ENCODE measurements around the gene PTP4A2. TPM values are rescaled to one million over a fixed set of nuclear protein-coding genes. Genes with fewer than 3 reads are reported as not detected.

PTP4A2 gene
- total and polyA plus RNA-seq, 2 donors (not counting 1 experiment from before 2014, with no cell fraction given) = 78.2 to 193 TPM

DNA sequence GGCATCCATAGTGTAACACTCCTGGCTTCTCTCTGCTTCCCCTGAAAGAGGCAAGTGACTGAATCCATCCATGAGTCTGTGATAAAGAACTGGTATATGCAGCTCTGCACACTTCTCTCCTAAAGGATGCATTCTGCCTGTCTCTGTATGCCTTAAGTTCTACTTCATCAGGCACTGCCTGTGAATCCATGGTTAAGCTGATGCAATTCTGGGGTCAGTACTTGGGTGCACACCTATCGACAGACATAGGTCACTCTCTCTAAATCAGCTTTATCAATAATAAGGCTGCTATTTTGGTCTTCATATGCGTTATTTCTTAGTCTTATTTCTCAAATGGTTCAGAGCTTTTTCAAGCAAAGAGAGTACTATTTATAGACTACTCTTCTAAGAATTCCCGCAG, 32.7 kb upstream of the PTP4A2 start:
- TF ChIP-seq, protein P1, sequence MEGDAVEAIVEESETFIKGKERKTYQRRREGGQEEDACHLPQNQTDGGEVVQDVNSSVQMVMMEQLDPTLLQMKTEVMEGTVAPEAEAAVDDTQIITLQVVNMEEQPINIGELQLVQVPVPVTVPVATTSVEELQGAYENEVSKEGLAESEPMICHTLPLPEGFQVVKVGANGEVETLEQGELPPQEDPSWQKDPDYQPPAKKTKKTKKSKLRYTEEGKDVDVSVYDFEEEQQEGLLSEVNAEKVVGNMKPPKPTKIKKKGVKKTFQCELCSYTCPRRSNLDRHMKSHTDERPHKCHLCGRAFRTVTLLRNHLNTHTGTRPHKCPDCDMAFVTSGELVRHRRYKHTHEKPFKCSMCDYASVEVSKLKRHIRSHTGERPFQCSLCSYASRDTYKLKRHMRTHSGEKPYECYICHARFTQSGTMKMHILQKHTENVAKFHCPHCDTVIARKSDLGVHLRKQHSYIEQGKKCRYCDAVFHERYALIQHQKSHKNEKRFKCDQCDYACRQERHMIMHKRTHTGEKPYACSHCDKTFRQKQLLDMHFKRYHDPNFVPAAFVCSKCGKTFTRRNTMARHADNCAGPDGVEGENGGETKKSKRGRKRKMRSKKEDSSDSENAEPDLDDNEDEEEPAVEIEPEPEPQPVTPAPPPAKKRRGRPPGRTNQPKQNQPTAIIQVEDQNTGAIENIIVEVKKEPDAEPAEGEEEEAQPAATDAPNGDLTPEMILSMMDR (IDR thresholded peaks at IDR 0.05) = no peak
- TF ChIP-seq EZH2 (IDR thresholded peaks at IDR 0.05; ENCODE audit: borderline replicate concordance, insufficient read depth, low read depth, low read length, poor library complexity, severe bottlenecking) = no peak
- Histone ChIP-seq H3K79me2 (ENCODE audit: control insufficient read depth, insufficient read depth, low read length) (no peaks in the 10 kb centered on the region), H3K36me3 (replicated peaks in 1 of 2; ENCODE audit: control extremely low read depth in 1 of 2, control insufficient read depth in 1 of 2, extremely low read depth in 1 of 2, insufficient read depth in 2 of 2, low read length in 1 of 2) (no peaks in the 10 kb centered on the region), H3K4me3 (ENCODE audit: control extremely low read depth in 1 of 5, extremely low read depth in 1 of 5, insufficient read depth in 1 of 5, low read depth in 2 of 5, low read length in 4 of 5) (no peak overlapping the region), H3K27ac (ENCODE audit: low read length in 2 of 2) (no peak overlapping the region), H3K9ac (ENCODE audit: low read length) (no peak overlapping the region), H2AFZ (ENCODE audit: insufficient read depth, low read depth, low read length, poor library complexity, severe bottlenecking) (no peak overlapping the region), H3K9me3 (ENCODE audit: control extremely low read depth in 1 of 3, control insufficient read depth in 2 of 3, insufficient read depth in 1 of 3, low read length in 2 of 3) (no peaks in the 10 kb centered on the region), H4K20me1 (ENCODE audit: control insufficient read depth, insufficient read depth, low read length, poor library complexity, severe bottlenecking) (no peaks in the 10 kb centered on the region), H3K4me2 (replicated peaks; ENCODE audit: low read depth, low read length, poor library complexity, severe bottlenecking) (no peak overlapping the region), H3K4me1 (ENCODE audit: control insufficient read depth in 2 of 2, insufficient read depth in 2 of 2, low read length in 2 of 2) (no peaks in the 10 kb centered on the region), H3K27me3 (replicated peaks in 1 of 4; ENCODE audit: control extremely low read depth in 1 of 4, control insufficient read depth in 3 of 4, insufficient read depth in 4 of 4, low read length in 3 of 4) (no peaks in the 10 kb centered on the region)
- intact Hi-C loops (cut with micrococcal nuclease) = no loop called here
- H3K4me3 Mint-ChIP-seq = no peak overlapping the region
- 92% methylated on average over 2 of the region's 3 CpGs for WGBS (ENCODE audit: insufficient coverage)
- POLR2A ChIA-PET = no interaction called here
- no peaks in the 10 kb centered on the region for H3K4me1 Mint-ChIP-seq
- no peak overlapping the region for H3K27ac Mint-ChIP-seq
- DNase-seq (no peak), ATAC-seq (ENCODE audit: low read depth) (no peak)
- H3K9me3 Mint-ChIP-seq (ENCODE audit: insufficient read depth) = no peaks in the 10 kb centered on the region
- H3K27me3 Mint-ChIP-seq = no peaks in the 10 kb centered on the region
- CTCF ChIA-PET = interaction anchor here (1.6 to 1.8 kb wide), 2 partner anchors 110 to 182 kb away, joined by 5 to 7 read pairs; no protein-coding TSS in a partner anchor

DNA sequence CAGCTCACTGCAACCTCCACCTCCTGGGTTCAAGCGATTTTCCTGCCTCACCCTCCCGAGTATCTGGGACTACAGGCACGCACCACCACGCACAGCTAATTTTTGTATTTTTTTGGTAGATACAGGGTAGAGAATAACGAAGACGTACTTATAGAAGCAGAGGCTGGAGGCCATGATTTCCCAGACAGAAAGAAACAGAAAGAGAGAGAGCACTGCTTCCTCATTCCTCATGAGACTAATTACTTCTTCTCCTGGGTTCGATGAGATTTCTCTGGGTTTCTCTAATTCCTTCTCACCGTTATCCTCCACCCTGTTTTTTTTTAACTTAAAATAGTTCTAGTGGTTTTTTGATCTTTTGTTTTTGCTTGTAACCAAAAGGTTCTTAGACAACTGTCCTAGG, 23.4 kb upstream of the PTP4A2 start:
- Mint-ChIP-seq H3K4me3 (peak overlapping the region; percentile 45), H3K9me3 (ENCODE audit: insufficient read depth) (no peaks in the 10 kb centered on the region), H3K4me1 (peaks cover 27% of the 10 kb centered on the region), H3K27ac (peak overlapping the region; percentile 86), H3K27me3 (no peaks in the 10 kb centered on the region)
- ChIA-PET POLR2A (interaction anchor here (0.6 to 1.8 kb wide), 2 partner anchors 18 to 24 kb away, joined by 3 to 11 read pairs; no protein-coding TSS in a partner anchor), CTCF (interaction anchor here (0.6 to 19.4 kb wide), 12 partner anchors 8 to 328 kb away, joined by 3 to 433 read pairs (median 4); partner anchors contain the start of genes ADGRB2 and PTP4A2)
- intact Hi-C loops (cut with micrococcal nuclease) = loop anchor here (5.0 kb wide), 2 partner anchors 34 to 451 kb away; no protein-coding TSS in a partner anchor
- H3K4me3 ChIP-seq (ENCODE audit: control extremely low read depth in 1 of 5, extremely low read depth in 1 of 5, insufficient read depth in 1 of 5, low read depth in 2 of 5, low read length in 4 of 5) = peak overlapping the region in 1 of 5 experiments; percentile 24
- no CpG with 5 or more reads among the region's 8 CpGs for WGBS (ENCODE audit: insufficient coverage)
- no peaks in the 10 kb centered on the region for H4K20me1 ChIP-seq (ENCODE audit: control insufficient read depth, insufficient read depth, low read length, poor library complexity, severe bottlenecking)
- H3K79me2 ChIP-seq (ENCODE audit: control insufficient read depth, insufficient read depth, low read length) = peaks cover 11% of the 10 kb centered on the region
- H3K27me3 ChIP-seq (replicated peaks in 1 of 4; ENCODE audit: control extremely low read depth in 1 of 4, control insufficient read depth in 3 of 4, insufficient read depth in 4 of 4, low read length in 3 of 4) = no peaks in the 10 kb centered on the region
- H3K4me2 ChIP-seq (replicated peaks; ENCODE audit: low read depth, low read length, poor library complexity, severe bottlenecking) = peak overlapping the region; percentile 61
- peak; percentile 53 for DNase-seq
- peak overlapping the region; percentile 84 for H2AFZ ChIP-seq (ENCODE audit: insufficient read depth, low read depth, low read length, poor library complexity, severe bottlenecking)
- H3K4me1 ChIP-seq (ENCODE audit: control insufficient read depth in 2 of 2, insufficient read depth in 2 of 2, low read length in 2 of 2) = peaks cover 21 to 33% of the 10 kb centered on the region in 2 donors
- peak overlapping the region in 1 of 2 donors; percentile 75 for H3K27ac ChIP-seq (ENCODE audit: low read length in 2 of 2)
- TF ChIP-seq, protein P1 (IDR thresholded peaks at IDR 0.05) = no peak
- no peak for TF ChIP-seq EZH2 (IDR thresholded peaks at IDR 0.05; ENCODE audit: borderline replicate concordance, insufficient read depth, low read depth, low read length, poor library complexity, severe bottlenecking)
- peak overlapping the region; percentile 49 for H3K9ac ChIP-seq (ENCODE audit: low read length)
- no peaks in the 10 kb centered on the region for H3K36me3 ChIP-seq (replicated peaks in 1 of 2; ENCODE audit: control extremely low read depth in 1 of 2, control insufficient read depth in 1 of 2, extremely low read depth in 1 of 2, insufficient read depth in 2 of 2, low read length in 1 of 2)
- ATAC-seq (ENCODE audit: low read depth) = no peak
- no peaks in the 10 kb centered on the region for H3K9me3 ChIP-seq (ENCODE audit: control extremely low read depth in 1 of 3, control insufficient read depth in 2 of 3, insufficient read depth in 1 of 3, low read length in 2 of 3)
